AML-193 (cell line): ENCODE data around the gene TLE5.
A peak's percentile ranks its signal among the peaks of the same experiment; 100 is the strongest.
"Not testable (repeated sequence)": the region's sequence is repeated elsewhere in the genome, so short reads cannot be mapped to it uniquely, and the experiment has no call there.

Source experiments
- DNase-seq, 2 experiments: peaks; one replicate each; lab custom pipeline; 2025; lab: John Stamatoyannopoulos, UW

Gene TLE5

DNA sequence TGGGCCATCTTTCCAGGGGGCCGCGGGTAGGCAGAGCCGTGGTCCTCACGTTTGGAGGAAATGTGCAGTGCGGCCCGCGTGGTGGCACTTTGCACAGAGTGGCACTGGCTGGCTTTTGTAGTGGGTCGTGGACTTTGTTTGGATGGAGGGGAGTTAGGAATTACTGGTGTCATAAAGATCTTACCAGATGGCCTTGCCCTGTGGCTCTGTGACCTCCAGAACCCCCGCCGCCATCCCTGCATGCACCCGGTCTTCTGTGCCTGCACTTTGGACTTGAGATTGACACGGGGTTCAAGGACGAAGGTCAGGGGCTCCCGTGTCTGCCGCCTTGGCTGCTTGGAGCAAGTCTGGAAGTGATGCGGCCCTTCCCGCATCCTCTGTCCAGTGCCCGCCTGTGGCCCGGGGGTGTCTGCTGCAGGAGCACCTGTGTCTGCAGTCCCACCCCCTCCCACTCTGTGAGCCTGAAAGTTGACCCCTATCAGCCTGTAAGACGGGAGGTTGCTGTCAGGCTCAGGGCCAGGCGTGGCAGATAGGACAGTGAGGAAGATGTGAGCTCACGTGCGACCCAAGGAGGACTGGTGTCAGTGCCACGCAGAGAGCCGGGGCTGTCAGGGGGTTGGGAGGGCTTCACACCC lies 34.1 kb upstream of the TLE5 start:
- DNase-seq: no peak

DNA sequence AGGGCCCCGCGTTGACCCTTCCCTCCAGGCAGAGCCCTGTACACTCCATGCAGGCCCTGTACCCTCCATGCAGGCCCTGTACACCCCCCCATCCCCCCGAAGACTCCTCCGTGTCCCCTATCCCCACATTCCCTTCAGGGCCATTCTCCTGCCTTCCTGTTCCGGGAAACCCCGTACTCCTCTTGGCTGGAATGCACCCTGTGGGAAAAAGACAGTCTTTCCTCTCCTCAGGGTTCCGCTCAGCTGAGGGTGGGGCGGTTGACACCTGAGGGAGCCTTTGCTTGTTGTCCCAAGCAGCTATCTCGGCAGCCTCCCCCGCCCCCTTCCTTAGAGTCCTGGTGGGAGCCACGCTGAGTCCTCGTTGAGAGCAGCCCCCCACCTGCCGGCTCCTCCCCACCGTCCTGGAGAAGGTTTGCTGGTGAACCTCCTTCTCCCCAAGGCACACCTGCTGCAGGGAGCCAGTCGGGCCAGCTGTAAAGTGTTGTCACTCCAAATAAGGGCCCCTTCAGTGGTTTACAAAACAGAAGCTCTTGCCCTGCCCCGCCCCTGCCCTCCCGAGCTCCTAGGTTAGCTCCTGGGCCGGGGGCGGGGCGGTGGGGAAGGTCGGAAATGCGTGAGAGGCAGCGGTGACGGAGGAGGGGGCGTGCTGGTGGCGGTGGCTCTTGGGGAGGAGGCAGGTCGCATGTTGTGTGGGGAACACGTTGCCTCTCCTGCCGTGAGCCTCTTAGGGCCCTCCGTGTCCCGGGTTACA lies 33.3 kb upstream of the TLE5 start:
- DNase-seq: no peak

DNA sequence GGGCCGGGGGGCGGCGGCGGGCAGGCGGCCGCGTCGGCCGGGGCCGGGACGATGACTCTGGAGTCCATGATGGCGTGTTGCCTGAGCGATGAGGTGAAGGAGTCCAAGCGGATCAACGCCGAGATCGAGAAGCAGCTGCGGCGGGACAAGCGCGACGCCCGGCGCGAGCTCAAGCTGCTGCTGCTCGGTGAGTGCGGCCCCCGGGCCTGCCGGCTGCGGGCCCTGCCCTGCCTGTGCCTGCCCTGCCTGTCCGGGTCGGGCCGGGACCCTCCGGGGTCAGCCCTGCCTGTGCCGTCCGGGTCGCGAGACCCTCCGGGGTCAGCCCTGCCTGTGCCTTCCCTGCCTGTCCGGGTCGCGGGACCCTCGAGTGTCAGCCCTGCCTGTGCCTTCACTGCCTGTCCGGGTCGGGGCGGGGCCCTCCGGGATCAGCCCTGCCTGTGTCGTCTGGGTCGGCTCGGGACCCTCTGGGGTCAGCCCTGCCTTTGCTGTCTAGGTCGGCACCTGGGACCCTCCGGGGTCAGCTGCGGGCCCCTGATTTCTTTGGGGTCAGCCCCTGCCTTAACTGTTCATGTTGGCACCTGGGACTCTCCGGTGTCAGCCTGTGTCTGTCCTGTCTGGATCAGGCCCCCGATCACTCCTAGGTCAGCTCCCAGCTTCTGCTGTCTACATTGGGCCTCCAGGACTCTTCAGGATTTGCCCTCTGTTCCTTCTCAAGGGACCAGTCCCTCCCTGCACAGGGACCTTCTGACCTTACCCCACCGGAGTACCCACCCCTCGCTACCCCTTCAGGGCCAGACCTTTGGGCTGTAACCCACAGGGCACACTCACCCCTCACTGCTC lies 32.5 kb upstream of the TLE5 start:
- DNase-seq: no peak

DNA sequence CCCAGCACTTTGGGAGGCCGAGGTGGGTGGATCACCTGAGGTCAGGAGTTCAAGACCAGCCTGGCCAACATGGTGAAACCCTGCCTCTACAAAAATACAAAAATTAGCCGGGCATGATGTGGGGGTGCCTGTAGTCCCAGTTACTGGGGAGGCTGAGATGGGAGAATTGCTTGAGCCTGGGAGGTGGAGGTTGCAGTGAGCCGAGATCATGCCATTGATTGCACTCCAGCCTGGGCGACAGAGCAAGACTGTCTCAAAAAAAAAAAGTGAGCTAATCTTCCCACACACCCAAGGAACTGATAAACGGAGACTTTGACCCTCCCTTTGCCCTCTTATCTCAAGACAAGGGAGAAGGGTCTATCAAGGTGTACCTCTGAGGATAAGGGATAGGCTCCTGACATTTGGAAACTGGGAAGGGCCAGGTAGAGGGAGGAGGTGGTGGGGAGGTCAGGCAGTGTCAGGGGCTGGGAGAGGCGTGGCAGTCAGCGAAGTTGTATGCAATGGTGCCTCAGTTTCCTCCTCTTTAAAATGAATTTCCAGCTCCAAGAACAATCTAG lies 27.1 kb upstream of the TLE5 start:
- DNase-seq: not testable (repeated sequence)

DNA sequence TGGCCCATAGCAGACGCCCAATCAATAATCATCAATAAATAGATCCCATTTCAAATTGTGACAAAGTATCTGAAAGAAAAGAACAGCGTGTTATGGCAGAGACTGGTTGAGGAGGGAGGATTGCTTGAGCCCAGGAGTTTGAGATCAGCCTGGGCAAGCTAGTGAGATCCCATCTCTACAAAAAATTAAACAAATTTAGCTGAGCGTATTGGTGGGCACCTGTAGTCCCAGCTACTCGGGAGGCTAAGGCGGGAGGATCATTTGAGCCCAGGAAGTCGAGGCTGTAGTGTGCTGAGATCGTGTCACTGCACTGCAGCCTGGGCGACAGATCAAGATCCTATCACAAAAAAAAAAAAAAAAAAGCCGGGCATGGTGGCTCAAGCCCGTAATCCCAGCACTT lies 25.5 kb upstream of the TLE5 start:
- no peak for DNase-seq

DNA sequence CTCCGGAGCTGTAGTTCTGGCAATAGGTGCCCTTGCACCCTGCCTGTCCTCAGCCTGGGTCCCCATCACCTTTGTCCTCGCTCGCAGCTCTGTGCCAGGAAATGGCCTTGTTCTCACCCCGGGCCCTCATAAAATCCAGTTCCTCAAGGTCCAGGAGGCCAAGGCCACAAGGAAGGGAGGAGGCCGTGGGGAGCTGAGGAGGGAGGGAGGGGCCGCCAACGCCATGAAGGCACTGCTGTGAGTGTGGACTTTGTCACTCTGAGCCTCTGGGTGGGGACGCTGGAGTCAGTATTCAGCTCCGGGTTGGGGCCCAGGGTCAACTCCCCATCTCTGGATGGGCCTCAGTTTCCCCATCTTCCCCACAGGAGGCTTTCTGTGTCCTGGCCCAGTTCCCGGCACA lies 22.6 kb upstream of the TLE5 start:
- no peak for DNase-seq

DNA sequence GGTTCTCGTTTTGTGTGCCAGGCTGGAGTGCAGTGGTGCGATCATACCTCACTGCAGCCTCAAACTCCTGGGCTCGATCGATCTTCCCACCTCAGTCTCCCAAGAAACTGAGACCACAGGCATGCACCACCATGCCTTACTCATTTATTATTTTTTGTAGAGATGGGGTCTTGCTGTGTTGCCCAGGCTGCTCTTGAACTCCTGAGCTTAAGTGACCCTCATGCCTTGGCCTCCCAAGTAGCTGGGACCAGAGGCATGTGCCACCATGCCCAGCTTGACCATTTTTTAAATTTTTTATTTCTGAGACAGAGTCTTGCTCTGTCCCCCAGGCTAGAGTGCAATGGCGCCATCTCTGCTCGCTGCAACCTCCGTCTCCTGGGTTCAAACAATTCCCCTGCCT lies 21.7 kb upstream of the TLE5 start:
- no peak for DNase-seq

DNA sequence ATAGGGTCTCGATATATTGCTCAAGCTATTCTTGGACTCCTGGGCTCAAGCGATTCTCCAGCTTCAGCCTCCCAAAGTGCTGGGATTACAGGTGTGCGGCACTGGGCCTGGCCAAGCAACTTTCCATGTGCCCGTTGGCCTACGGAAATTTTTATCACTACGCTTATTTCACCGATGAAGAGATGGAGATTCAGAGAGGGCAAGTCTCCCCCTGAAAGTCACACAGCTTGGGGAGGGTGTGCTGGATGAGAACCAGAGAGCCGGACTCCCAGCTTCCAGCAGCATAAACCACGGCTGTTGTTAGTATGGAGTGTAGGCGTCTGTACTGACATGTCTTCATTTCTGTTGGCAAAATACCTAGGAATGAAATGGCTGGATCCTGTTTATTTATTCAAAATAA lies 20.0 kb upstream of the TLE5 start:
- DNase-seq: no peak

DNA sequence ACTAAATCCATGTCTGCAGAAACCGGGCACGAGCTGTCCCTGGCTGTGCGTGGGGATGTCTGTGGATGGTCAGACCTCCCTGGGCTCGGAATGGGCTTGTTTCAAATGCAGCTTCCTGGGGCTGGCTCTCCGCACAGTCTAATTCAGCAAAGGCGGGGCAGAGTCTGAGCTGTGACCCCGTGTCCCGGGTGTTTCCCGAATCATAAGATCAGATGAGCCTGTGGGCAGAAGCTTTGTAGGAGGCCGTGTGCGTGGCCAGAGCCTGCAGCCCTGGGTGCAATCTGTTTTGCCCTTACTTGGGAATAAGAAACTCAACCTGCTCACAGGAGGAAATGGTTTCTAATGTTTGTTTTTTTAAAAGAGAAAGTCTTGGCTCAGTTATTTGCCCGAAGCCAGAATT lies 18.0 kb upstream of the TLE5 start:
- no peak for DNase-seq

DNA sequence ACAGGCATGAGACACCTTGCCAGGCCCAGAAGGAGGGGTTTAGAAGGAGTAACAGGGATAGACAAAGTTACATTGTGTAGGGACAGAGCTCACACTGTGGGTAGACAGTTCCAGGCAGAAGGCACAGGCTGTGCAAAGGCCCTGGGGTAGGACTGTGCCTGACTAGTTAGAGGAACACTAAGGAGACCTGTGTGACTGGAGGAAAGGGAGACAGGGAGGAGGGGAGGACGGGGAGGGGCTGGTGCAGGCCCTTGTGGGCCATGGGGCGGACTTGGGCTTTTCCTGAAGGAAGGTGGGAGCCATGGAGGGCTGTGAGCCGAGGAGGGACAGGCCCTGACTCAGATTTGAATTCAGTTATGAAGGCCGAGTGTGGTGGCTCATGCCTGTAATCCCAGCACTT lies 17.3 kb upstream of the TLE5 start:
- no peak for DNase-seq

DNA sequence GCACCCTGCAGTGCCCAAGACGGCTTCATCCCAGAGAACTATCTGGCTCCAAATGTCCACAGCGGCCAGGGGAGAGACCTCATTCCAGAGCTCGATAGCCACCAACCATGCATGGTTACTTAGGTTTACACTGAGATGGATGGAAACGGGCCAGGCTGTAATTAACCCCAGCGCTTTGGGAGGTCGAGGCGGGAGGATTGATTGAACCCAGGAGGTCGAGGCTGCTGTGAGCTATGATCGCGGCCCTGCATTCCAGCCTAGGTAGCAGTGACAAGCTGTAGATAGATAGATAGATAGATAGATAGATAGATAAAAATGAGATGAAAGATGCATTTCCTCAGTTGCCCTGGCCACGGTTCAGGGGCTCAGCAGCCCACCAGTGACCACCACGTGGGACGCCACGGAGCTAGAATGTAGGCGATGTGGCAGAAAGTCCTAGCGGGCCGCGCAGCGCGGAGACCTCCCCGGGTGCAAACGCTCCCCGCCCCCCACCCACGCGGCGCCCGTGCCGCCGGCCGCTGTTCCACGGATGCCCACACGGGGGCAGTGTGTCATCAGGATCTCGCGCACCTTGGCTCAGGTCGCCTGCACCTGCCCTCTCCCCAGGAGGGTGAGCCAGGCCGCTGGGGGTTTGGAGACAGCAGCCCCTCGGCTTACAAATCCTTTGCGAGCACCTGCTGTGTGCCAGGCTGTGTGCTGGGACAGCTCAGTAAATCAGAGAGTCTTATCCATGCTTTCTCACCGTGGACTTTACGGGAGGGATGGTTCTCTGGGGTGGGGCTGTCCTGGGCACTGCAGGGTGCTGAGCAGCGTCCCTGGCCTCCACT lies 13.5 kb upstream of the TLE5 start:
- peak in 1 of 2 experiments; percentile 14 for DNase-seq

DNA sequence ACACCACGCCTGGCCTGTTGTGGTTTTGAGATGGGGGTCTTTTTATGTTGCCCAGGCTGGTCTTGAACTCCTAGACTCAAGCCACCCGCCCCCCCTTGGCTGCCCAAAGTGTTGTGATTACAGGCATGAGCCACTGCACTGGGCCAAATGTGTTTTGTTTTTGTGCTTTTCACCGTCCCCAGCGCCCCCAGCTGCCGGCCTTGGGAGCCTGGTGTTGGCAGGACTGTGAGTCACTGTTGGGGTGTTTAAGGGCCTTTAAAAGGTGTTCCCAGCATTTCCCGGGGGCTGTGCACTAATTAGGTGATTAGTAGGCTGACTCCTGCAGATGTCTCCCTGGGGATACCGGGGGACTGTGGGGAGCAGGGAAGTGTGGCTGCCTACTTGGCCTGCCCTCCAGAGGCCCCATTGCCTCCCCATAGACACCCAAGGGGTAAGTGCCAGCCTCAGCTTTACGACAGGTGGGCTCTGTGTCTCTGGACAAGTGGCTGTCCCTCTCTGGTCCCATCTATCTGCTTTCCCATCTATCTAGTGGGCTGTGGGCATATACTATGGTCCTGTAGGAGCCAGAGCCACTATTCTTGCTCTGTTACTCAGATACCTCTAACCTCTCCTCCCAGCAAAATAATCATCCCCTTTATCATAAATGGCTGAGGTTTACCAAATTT lies 11.8 kb upstream of the TLE5 start:
- DNase-seq: no peak

DNA sequence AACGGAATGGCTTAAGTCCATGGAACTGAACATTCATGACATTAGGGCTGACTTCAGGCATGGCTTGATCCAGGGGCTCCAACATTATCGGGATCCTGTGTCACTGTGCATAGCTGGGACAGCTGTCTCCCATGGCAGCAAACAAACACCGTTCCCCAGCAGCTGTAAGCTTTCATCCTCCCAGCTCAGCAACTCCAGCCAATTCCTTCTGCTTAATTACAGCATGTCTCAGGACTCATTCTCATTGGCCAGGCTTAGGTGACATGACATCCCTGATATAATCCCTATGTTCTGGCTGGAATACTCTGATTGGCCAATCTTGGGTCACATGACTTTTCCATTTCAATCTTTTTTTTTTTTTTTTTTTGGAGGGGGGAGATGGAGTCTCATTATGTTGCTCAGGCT lies 10.9 kb upstream of the TLE5 start:
- no peak for DNase-seq

DNA sequence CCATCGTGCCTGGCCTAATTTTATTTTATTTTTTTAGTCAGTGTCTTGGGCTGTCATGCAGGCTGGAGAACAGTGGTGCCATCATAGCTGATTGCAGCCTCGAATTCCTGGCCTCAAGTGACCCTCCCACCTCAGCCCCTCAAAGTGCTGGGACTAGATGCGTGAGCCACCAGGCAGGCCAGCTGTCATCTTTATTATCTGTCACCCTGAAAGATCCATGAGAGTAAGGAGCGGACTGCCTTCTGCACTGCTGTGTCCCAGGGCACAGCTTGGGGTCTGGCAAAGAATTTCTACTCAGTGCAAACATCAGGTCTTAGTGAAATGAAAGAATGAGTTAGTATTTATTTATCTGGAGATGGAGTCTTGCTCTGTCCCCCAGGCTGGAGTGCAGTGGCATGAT lies 9.5 kb upstream of the TLE5 start:
- DNase-seq: no peak

DNA sequence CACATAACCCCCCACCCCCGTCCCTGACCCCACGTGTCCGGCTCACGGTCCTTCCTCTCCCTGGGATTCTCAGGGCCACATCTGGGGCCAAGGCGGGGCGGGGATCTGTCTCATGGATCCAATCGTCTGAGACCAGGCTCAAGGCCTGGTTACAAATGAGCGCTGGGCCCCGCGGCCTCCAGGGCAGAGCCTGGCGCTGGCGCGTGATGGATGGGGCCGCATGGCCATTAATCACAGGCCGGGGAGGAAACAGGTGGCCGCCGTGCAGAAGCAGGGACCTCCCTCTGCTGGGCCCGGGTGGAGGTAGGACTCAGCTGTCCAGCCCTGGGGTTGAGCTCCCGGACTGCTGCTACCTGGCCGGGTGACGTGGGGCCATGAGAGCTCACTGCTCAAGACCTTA lies 5.8 kb upstream of the TLE5 start:
- no peak for DNase-seq

DNA sequence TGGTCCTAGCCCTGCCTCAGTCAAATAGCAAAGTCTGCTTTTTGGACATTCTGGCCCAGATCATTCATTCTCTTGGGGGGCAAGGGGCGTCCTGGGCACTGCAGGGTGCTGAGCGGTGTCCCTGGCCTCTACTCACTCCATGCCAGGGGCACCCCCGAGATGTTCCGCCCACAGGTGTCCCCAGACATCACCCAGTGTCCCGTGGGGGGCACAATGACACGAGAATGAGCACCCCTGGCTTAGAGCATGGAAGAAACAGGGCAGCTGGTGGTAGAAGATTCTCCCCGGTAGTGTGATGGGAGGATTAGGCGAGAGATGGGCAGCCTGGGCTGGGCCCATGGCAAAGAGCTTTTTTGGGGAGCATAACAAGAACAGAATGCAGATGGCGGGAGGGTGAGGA lies 5.3 kb upstream of the TLE5 start:
- no peak for DNase-seq

DNA sequence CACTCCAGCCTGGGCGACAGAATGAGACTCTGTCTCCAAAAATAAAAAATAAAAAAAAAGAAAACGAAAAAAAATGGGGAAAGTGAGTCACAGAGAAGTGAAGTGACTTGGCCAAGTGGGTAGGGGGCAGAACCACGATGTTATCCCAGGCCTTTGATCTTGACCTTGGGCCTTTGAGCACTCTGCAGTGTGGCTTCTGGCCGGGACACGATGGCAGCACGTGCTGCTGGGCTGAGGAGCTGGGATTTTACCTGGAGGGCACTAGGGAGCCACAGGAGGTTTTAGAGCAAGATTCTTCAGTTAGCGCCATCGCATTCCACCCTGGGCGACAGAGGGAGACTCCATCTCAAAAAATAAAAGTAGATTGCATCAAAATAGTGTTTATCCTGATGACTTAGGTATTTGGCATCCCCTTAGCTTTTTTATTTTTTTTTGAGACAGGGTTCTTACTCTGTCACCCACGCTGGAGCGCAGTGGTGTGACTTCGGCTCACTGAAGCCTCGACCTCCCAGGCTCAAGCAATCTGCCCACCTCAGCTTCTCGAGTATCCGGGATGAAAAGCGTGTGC lies 4.3 kb upstream of the TLE5 start:
- no peak for DNase-seq

DNA sequence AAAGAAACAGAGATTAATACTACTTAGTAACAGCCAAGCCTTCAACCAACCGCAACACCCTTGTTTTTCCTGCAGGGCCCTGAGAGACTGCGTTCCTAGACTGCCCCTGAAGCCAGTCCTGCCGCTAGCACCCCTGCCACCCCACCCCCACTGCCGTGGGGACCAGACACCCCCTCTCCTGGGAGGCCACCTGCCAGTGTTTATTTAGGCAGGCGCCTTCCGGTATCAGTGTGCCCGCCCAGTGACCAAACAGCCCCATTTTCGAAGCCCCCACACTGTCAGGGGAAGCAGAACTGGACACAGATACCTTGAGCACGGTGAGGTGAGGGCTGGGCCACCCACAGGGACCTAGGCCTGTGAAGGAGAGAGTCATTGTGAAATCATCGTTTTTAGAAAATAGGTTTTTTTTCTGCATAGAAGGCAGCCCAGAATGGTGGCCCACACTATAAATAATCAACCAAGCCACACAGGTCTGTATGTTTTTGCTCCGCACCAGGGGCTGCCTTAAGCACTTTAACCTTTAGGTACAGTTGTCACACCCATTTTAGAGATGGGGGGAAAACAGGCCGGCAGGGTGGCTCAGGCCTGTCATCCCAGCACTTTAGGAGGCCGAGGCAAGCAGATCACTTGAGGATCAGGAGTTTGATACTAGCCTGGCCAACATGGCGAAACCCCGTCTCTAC lies 3.5 kb upstream of the TLE5 start:
- no peak for DNase-seq

DNA sequence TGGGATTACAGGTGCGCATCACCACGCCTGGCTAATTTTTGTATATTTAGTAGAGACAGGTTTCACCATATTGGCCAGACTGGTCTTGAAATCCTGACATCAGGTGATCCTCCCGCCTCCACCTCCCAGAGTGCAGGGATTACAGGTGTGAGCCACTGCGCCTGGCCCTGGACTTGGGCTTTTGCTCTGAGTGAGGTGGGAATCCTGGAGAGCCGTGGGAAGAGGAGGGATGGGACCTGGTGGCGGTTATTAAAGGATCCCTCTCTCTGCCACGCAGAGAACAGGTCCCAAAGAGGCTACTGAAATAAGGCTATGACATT lies 1.7 kb upstream of the TLE5 start:
- DNase-seq: no peak
